HL-60/S4 (cell line): ENCODE data around the gene FNDC3B.

ENCODE experiments used
- in situ Hi-C: fragments of 300-500 bp; cut with MboI; formaldehyde crosslinking; loops from 2 replicates; pipeline ENCODE4 v1.14.3; 2022; ENCODE audit warnings: low sequenced_read_pairs

FNDC3B gene

DNA sequence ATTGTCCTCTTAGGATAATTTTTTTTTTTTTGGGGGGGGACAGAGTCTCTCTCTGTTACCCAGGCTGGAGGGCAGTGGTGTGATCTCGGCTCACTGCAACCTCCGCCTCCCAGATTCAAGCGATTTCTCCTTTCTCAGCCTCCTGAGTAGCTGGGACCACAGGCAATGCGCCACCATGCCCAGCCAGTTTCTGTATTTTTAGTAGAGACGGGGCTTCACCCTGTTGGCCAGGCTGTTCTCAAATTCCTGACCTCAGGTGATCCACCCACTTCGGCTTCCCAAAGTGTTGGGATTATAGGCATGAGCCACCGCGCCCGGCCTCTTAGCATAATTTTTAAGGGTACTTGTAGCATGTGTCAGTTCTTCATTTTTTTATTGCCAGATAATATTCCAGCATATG is 122.6 kb downstream of the FNDC3B start:
- in situ Hi-C loops: no loop called here

DNA sequence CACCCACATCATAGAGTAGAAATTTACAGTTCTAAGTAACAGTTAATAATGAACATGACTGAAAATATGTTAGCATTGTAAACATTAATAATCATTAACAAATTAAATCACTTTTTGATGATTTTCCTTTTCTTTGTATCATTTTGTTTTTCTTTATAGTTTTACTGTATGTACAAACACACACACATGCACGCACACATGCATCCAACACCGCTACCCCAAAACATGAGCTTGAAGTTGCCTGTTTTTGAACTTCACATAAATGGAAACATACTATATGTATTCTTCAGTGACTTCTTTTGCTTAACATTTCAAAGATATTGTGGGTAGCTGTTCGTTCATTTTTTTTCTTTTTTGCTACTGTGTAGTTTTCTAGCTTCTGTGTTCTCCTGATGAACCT is 123.9 kb downstream of the FNDC3B start:
- in situ Hi-C loops: no loop called here

DNA sequence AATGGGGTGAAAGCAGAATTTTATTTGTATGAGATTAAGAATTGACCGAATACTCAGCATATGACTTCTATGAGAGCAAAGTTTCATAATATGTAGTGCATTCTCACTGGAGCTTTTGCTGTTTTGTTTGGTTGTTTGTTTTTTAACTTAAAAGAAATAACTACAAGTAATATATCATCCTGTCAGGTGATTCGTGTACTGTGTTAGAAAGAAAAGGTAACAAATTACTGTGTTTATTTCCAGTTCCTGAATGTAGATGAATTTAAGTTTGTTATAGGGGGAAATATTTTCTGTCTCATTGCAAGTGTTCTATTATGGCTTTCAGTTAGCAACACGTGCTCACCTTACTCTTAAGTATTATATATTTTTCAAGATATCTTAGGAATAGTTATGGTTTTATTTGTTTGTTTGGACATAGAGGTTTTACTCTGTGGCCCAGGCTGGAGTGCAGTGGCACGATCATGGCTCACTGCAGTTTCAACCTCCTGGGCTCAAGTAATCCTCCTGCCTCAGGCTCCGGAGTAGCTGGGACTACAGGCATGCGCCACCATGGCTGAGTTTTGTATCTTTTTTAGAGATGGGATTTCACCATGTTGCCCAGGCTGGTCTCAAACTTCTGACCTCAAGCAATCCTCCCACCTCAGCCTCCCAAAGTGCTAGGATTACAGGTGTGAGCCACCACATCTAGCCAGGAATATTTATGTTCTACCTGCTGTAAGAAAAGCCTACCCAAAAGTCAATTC is 125.4 kb downstream of the FNDC3B start:
- in situ Hi-C loops: no loop called here

DNA sequence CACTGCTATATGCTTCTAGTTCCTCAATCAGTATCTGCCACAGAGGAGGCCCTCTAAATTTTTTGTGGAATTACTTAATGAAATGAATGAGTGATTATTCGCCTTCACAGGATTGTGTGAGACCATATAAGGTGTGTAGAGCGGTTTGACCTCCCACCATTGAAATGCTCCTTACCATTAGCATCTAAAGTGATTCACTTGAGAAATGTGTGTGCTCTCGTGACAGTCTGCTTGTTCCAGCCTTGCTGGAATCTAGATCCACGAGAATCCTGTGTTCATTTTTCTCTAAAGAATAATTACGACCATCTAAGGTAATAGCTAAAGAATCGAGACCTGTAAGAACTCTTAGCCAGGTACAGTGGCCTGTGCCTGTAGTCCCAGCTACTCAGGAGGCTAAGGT is 126.9 kb downstream of the FNDC3B start:
- in situ Hi-C loops: no loop called here

DNA sequence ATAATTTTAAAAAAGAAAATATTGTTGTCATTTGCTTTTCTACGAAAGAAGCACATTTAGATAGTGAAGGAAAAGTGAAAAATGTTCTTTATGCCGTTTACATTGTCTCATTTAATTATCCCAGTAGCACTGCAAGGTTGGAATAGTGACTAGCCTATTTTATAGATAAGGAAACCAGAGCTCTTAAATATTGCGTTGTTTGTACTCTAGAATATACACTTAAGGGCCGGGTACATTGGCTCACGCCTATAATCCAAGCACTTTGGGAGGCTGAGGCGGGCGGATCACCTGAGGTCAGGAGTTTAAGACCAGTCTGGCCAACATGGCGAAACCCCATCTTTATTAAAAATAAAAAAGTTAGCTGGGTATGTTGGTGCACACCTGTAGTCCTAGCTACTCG is 127.5 kb downstream of the FNDC3B start:
- in situ Hi-C loops: no loop called here

DNA sequence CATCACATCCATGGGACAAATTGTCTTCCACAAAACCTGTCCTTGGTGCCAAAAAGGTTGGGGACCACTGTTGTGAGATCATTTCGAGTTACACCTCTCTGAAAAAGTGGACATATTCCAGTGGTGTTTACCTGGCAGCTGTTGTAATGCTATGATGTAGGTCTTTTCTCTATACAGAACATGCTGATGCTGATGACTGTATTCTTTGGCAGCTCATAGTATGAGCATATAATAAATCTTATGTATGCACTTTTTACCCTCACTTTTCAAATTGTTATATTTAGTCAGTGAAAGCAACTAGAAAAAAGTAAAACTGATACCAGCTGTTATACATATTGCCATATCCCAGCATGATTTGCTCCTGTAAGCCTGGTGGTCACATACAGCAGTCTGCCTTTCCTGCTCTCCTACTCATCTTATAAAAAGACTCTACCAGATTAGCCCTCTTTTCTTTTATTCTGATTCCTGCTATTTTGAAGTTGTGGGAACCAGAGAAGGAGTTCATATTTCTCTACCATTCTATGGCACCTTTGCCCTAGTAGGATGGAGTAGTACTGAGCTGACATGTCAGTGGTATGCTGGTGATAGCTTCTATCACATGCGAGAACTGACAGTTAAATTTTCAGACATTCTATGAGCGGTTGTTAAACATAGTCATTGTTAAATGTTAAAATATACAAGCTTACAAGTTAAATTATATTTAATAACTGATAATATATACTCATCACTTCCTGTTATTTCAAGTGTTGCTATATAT is 128.7 kb downstream of the FNDC3B start:
- in situ Hi-C loops: no loop called here

DNA sequence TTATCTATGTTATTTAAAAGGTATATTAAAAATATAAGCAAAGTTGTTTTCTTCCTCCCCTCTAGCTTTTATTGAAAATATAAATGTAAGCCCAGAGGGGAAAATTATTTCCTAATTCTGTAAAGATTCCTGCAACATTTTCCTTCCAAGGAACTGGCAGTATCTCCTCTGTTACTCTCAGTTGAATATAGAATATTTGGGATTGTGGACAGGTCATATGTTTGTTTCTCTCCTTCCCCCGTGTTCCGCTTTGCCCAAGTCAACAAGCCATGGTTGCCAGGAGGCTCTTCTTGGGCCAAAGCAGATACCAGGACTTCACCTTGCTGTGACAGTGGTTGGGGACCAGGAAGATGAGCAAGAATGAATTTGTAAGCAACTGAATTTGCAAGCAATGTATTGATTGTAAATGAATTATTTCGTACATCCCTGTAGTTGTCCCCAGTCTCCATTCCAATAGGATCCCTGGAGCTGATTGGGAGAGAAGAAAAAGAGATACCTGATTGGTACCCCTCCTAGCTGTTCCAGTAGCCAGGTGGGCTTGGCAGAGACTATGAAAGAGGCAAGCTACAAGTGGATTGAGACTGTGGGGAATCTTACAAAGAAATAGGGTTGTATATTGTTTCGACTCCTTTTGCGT is 130.8 kb downstream of the FNDC3B start:
- in situ Hi-C loops: no loop called here

DNA sequence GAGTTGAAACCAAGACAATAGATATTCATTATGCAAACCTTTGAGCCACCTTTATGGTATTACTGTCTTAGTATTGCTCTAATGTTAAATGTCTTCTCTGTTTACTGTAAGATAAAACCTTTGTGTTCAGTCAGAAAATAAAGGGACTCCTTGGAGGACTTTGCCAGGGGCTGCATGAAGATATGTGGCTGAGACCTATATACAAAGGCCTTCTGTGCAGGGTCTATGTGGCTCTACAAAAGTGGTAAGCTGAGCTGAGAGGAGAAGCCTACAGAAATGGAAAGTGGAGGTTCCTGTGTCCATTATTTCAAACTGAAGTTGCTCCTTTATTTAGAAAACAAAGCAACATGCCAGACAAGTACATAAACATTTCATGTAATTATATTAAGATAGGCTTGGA is 131.5 kb downstream of the FNDC3B start:
- in situ Hi-C loops: no loop called here

DNA sequence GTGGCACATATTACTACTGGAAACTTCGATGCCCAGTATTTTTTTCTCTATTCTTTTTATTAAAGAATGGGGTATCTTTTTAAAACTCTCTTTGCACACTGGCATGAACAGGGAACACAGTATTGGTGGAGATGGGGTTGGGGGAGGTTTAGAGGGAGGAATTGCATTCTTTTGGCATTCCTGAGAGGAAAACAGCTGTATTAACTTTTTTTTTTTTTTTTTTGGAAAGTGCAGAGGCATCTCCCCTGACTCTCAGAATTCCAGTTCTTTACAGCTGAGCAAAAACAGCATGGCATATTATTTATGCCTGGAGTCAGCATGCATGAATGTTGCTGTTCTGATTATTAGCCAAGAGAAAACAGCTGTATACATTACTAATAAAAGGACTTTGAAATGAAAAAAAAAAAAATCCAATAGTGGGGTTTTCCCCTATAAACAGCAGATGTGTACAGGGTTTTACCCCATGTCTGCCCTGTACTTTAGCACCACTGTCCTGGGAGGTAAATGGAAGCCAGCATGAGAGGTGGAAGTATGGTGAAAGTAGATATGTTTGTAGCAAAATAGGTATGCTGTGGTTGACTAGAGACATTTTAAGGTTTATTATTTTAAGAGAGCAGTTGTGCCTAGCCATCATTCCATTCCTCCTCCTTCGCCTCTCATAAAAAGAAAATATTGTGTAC is 132.2 kb downstream of the FNDC3B start:
- in situ Hi-C loops: no loop called here

DNA sequence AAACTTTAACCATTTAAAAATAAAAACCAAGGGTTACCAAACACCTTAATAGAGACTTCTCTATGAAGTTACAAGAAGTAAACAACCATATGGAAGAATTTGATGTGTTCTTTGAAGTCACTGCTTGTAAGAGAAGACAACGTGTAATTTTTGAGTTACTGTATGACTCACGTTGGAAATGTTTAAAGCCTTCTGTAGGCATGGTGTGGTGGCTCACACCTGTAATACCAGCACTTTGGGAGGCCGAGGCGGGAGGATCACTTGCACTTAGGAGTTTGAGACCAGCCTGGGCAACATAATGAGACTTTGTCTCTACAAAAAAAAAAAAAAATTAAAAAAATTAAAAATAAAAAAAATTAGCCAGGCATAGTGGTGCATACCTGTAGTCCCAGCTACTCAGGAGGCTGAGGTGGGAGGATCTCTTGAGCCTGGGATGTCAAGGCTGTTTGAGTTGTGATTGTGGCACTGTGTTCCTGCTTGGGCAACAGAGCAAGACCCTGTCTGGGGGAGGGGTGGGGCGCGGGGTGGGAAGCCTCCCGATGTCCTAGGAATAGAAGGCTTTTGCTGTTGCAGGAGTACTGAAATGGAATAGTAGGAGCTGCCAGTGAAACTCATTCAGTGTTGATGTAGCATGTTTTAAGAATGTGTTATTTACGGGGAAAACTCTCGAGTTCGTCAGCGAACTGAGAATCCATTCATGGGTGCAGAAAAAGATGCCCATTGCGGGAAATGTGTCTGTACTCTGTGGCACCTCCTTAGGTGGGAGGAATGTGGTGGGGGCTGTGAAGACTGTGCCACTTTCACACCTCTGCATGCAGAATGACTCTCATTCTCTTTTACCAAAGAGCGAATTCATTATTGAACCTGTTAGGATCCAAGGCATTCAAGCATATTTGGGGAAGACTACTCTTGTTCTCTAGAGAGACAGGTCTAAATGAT is 134.2 kb downstream of the FNDC3B start:
- in situ Hi-C loops: no loop called here

DNA sequence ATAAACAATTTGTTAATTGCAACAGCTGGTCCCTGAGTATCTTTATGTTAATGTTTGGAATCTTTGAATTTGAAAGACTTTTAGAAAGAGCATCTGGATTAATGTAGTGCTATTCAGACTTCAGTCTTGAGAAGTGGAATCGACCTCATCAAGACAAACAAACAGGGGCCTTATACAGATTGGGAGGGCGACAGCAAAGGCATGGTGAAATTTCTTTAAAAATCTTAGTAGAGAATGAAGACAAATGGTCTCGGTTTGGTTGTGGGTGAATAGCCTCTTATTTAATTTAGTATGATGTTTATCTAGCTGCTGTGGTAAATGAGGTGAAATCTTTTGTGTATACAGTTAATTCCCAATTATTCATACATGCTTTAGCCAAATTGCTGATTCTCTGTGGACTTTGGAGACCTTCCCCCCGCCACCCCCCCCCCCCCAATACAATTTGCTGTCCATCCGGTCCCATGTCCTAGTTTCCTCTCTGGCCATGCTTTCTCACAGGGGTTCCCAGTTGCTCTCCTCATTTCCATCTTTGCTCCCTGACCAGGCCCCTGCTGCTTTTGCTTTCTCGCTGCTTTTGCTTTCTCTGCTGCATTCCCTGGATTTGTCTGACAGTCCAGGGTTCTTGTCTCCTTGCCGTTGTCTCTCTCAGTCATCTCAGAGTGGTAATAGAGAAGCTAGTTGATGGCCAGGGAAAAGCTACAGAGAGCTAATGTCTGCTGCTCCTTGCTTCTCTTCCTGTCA is 135.3 kb downstream of the FNDC3B start:
- in situ Hi-C loops: no loop called here

DNA sequence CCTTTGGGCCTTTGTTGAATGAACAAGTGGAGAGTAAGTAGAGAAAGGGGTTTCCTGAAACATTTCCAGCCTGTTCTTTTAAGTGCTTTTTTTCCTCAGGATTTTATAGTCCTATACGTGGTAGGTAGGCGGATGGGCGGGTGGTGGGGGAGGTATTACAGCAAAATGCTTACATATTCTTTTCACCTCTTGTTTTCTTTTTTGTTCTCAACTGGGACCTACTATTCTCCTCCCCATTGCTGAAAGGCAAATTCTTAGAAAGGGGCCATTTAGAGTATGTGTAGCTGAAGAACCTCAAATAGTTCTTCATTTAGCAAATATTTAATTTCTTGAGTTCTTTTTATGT is 135.8 kb downstream of the FNDC3B start:
- in situ Hi-C loops: no loop called here

DNA sequence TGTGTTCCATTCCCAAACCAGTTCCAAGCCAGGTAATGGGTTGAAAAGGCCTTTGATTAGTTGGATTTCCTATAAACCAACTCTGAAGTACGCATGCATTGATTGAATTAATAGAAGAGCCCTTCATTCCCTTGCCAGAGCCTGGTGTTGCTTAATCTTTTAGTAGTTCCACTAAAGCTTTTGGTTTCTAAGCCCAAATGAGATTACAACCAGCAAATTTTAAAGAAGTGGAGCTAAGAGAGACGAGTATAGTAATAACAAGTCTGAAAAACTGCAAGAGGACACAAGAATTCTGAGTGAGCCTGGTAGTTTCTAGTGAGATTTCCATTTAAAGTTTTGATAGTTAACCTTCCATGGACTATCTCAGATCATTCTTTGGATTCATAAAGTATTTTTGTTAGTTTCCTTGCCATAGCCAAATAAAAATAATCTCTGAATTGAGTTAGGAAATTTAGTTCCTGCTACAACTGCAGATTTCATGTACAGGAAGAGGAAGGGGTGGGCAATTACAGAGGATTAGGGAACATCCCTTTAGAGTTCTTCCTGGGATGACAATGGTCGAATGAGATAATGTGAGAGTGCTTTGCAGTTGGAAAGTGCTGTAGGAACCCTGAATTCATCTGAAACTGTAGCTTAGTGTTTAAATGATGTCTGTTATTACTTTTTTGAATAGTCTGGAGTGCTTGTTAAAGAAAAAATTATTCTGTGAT is 136.8 kb downstream of the FNDC3B start:
- in situ Hi-C loops: no loop called here

DNA sequence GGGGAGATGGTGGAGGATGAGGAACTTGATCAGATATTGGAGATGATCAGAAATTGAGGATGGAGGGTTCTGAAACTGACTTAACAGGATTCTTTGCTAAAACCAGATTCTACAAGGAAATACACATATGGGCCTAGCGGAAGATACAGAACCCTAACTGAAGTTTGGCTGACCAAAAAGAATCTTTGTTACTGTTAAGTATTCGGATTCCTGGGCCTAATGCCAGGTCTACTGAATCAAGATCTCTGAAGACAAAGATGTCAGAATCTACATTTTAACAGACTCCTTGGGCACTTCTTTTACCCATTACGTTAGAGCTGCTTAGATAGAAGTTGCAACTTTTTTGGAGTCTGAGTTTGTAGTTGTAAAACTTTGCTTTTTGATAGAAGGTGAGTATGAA is 137.7 kb downstream of the FNDC3B start:
- in situ Hi-C loops: no loop called here

DNA sequence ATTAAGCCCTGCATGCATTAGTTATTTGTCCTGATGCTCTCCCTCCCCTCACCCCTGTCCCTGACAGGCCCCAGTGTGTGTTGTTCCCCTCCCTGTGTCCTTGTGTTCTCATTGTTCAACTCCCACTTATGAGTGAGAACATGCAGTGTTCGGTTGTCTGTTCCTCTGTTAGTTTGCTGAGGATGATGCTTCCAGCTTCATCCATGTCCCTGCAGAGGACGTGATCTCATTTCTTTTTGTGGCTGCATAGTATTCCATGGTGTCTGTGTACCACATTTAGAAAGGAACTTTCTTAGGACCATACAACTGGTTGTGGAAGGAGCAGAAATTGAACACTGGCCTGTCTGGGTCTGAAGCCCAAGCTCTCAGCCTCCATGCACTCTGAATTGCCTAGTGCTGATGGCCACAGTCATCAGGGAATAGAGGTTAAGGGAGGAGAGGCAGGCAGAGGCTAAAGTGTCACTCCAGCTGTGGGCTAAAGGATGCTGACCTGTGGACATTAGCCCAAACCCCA is 138.5 kb downstream of the FNDC3B start:
- in situ Hi-C loops: no loop called here

DNA sequence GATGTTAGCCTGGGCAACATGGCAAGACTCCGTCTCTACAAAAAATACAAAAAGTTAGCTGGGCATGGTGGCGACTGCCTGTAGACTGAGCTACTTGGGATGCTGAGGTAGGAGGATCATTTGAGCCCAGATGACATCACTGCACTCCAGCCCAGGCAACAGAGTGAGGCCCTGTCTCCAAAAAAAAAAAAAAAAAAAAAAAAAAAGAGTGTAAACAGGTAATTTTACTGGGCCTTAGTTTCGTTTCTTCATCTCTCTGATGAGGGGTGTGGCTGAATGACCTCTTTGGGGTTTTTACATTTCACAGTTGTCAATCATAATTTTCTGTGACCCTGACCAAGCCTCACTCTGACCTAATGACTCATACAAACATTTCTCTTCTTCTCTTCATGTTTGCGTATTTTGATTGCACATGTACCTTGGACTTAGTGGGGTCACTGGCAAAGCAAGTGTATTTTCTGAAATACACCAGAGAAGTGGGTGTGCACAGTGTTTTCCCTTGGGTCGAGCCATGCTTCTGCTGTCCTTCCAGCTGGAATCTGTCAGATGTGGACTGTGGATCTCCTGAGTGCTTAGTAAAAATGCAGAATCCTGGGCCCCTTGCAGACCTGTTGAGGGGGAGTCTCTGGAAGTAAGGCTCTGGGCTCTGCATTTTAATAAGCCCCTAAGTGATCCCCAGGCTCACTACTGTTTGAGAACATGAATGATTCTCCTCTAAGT is 140.5 kb downstream of the FNDC3B start:
- in situ Hi-C loops: no loop called here

DNA sequence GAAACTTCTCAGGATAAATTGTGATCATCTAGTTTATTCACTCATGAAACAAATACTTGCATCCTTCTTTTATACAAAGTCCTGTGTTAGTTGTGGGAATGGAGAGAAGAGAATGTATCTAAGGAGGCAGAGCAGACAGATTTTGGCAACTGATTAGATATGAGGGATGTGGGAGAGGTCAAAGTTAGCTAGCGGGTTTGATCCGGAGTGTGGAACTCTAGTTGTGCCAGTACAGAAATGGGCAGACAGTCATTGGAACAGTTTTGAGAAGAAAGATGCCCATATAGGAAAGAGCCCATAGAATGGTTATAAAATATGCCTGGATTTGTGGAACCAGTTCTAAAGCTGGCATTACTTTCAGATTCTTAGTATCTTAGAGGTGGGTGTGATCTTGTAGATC is 141.1 kb downstream of the FNDC3B start:
- in situ Hi-C loops: no loop called here

DNA sequence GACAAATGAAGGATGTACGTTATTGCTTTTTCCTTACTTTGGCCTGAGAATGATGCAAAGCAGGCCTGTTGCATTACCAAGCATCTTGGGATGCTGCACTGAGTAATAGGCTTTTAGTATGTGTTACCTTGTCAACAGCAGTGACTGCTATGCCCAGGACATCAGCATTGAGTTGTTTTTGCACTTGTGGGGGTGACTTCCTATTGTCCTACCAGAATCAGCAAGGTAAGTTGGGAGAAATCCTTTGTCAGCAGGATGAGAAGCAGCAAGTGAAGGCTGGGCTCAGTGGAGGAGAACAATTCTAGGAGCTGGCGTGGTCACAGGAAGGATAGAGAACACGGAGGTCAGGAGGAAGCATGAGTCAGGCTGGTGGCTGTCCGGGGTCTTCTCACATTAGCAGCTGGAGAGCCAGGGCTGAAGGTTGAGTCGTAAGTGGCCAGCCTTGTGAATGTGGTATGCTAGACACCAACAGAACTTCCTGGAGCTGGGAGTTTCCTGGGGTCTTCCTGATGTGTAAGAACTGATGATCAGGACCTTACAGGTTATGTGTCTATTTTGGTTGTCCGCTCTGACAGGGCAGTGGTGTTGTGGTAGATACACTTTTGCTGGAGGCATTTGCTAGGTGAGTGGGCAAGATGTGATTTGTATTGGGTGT is 142.7 kb downstream of the FNDC3B start:
- in situ Hi-C loops: no loop called here
